PC-9 (cell line): ENCODE measurements around the gene CFAP65.

ENCODE experiments used
- EZH2 ChIP-seq: fragments of 200-600 bp; sonication (generic); IDR thresholded peaks from 2 replicates; pipeline ENCODE4 v1.8.0; 2017; ENCODE audit warnings: antibody characterized with exemption, low read depth
- TF ChIP-seq, protein P1 (sequence below): fragments of 200-600 bp; sonication (generic); conservative IDR thresholded peaks from 2 replicates; pipeline ENCODE4 v1.6.1; 2017; ENCODE audit warnings: mixed run types, antibody characterized with exemption, mild to moderate bottlenecking, moderate library complexity

DNA sequence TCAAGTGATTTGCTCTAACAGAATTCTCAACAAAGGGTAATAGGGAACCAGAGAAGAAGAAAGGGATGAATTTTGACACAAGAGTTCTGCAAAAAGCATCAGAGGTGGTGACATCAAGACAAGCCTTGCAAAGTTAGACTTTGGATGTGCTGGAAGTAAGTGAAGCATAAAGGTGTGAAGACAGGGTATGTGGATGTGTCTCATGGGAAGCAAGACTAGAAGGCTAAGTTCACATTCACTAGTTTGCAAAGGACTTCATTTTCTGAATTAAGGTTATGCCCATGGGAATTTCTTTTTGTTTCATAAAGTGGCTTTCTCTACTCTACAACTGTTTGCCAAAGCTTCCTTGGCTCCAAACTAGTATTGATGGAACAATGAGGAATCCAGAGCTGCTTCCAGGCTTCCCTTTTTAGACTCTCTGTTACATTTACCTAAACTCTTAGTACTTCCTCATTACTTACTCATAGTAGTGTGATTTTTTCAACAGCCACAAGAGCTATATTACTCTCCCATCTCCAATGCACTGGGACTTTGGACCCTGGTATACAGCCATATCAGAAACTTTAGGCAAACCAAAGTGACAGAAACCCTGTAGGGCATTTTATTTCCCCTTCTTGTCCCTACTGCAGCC, 40.5 kb upstream of the CFAP65 start:
- TF ChIP-seq, protein P1, sequence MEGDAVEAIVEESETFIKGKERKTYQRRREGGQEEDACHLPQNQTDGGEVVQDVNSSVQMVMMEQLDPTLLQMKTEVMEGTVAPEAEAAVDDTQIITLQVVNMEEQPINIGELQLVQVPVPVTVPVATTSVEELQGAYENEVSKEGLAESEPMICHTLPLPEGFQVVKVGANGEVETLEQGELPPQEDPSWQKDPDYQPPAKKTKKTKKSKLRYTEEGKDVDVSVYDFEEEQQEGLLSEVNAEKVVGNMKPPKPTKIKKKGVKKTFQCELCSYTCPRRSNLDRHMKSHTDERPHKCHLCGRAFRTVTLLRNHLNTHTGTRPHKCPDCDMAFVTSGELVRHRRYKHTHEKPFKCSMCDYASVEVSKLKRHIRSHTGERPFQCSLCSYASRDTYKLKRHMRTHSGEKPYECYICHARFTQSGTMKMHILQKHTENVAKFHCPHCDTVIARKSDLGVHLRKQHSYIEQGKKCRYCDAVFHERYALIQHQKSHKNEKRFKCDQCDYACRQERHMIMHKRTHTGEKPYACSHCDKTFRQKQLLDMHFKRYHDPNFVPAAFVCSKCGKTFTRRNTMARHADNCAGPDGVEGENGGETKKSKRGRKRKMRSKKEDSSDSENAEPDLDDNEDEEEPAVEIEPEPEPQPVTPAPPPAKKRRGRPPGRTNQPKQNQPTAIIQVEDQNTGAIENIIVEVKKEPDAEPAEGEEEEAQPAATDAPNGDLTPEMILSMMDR, result no peak
- no peak for TF ChIP-seq EZH2
